Spleen (tissue), 7 donors: ENCODE measurements around the gene FAM153A.
"Not testable (repeated sequence)": the region's sequence is repeated elsewhere in the genome, so short reads cannot be mapped to it uniquely, and the experiment has no call there.

Experiments
- POLR2A ChIP-seq, 3 donors: fragments of 450-650 bp; IDR thresholded peaks; one replicate each; pipeline ENCODE4 v1.5.1; 2017; ENCODE audit warnings: antibody characterized with exemption in 3 of 3, mild to moderate bottlenecking in 1 of 3
- POLR2AphosphoS5 ChIP-seq, 3 donors: sonication (generic); formaldehyde crosslinking; IDR thresholded peaks; one replicate each; pipeline ENCODE4 v1.5.1; 2017; ENCODE audit warnings: antibody characterized with exemption in 3 of 3
- TF ChIP-seq, protein P1 (sequence below), 11 experiments: fragments of 200-600 bp in 7 of 11; fragments of 450-650 bp in 4 of 11; sonication (generic) in 4 of 11; IDR thresholded peaks in 8 of 11; conservative IDR thresholded peaks in 3 of 11; 1 replicate in 7 of 11; 2 replicates in 4 of 11; pipeline versions ENCODE4 v1.4.0 to v1.8.0; 2016 to 2021; ENCODE audit warnings: antibody characterized with exemption in 11 of 11, inconsistent platforms in 4 of 11, mild to moderate bottlenecking in 1 of 11
- donor health status: DM: no; HTN: no; CAD: no; lungs with moderate emphysema.
- donor health status: DM: no; HTN: no; CAD: no.
- donor health status: DM: no; HTN: no; CAD: no.

DNA sequence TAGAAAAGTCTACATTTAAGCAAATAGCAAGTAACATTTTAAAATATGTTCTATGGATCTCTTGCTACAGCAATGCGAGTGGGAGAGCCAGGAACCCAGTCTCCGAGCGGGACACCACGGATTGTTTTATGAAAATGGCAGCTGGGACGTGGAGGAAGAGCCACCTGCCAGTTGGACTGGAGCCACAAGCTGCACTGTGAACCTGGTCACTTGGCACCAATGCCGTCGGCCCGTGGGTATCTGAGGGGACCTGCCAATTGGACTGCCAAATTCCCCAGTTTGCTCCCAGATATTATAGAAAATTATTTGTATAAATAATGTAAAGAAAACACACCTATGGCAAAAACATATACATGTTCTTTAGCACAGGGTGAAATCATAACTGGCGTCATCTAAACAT is 10.6 kb upstream of the FAM153A start:
- TF ChIP-seq, protein P1, sequence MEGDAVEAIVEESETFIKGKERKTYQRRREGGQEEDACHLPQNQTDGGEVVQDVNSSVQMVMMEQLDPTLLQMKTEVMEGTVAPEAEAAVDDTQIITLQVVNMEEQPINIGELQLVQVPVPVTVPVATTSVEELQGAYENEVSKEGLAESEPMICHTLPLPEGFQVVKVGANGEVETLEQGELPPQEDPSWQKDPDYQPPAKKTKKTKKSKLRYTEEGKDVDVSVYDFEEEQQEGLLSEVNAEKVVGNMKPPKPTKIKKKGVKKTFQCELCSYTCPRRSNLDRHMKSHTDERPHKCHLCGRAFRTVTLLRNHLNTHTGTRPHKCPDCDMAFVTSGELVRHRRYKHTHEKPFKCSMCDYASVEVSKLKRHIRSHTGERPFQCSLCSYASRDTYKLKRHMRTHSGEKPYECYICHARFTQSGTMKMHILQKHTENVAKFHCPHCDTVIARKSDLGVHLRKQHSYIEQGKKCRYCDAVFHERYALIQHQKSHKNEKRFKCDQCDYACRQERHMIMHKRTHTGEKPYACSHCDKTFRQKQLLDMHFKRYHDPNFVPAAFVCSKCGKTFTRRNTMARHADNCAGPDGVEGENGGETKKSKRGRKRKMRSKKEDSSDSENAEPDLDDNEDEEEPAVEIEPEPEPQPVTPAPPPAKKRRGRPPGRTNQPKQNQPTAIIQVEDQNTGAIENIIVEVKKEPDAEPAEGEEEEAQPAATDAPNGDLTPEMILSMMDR (IDR thresholded peaks at IDR 0.05 in 8 of 11, conservative IDR thresholded peaks at IDR 0.05 in 3 of 11) = not testable (repeated sequence)
- TF ChIP-seq POLR2A, POLR2AphosphoS5 (IDR thresholded peaks at IDR 0.05): not testable (repeated sequence)
